GM19351 (cell line): ENCODE results near the gene EIF2S2.

Source experiments
- ATAC-seq: cut with Tn5 transposase; IDR thresholded peaks from one replicate; pipeline ENCODE4 v1.9.1; 2021; ENCODE audit warnings: mild to moderate bottlenecking, moderate library complexity; ENCODE audit not compliant: unreplicated experiment

EIF2S2 gene

GRCh38 chr20:34122274-34122980 lies 10.4 kb upstream of the EIF2S2 start:
- no peak for ATAC-seq

- no peak for ATAC-seq
Observed at GRCh38 chr20:34120213-34120612, 8.2 kb upstream of the EIF2S2 start.

- no peak for ATAC-seq
Observed at GRCh38 chr20:34115232-34115631, 3.2 kb upstream of the EIF2S2 start.

GRCh38 chr20:34114809-34115208 lies 2.8 kb upstream of the EIF2S2 start:
- ATAC-seq = no peak

DNA sequence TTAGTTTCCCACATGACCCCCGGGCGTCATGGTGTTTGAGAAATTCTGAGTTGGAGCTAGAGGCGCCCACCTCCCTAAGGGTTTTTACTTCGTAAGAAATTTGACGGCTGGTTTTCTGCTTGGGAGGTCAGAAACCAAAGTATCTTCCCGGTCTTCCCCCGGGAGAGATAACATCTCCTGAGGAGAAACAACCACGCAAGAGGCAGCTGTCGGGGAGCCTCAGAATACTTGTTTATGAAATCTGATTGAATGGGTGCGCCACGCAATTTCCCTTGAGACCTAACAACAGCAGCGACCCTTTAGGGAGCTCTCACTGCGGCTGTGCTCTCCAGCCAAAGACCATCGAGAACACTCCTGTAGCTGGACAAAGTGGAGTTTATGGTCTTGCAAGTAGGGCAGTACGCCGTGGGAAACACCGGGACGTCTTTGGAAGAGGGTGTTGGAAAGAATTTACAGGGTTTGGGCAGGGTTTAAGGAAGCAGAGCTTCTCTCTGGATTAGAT lies 608 bp upstream of the EIF2S2 start:
- ATAC-seq = no peak

DNA sequence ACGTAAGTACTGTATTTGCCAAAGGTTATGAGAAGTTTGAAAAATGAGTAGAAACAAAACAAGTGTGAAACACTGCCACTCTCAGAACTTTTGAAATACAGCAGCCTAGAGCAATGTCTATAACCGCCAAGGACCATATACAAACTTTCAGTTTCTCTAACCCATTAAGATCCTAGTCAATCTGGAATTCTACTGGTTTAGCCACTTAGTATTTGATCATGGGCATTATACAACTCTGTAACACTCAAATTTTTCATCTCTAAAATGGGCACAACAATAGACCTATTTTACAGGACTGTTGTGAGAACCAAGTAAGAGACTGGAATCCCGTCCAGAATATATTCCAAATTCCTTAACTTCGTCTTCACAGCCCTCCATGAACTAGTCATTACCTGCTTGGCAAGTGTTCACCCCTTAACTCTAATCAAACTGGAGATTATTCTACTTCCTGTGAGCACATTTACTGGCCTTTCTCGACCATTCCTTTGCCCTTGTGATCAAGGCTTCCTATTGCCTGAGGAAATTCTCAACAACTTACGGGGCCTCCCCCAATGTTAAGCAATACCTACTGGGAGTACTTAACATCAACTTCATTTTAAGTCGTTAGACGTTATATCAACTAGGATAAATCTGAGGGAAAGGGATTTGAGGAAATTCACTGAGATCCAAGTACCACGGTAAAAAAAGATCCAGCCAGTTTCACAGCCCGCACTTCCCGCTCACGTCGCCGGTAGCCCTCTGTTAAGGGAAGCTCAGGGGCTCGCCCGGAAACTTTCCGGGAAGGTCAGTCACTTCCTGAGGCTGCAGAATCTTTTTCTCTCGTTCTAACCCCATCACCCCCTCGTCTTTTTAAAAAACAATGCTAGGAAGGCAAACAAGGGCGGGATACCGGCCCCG lies 1.1 kb downstream of the EIF2S2 start:
- no peak for ATAC-seq

GRCh38 chr20:34110025-34110744 lies 1.9 kb downstream of the EIF2S2 start:
- no peak for ATAC-seq

DNA sequence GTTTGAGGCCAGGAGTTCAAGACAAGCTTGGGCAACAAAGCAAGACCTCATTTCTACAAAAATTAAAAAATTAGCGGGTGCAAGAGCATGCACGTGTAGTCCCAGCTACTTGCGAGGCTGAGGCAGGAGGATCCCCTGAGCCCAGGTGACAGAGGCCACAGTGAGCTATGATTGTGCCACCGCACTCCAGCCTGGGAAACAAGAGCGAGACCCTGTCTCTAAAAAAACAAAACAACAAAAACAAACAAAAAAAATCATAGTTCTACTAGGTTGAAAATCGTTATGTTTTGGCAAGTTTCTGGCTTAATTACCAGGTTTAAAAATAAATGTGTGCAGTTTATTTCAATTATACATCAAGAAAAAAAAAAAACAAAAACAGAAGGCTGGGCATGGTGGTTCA lies 2.6 kb downstream of the EIF2S2 start:
- ATAC-seq = no peak

GRCh38 chr20:34108616-34109174 lies 3.3 kb downstream of the EIF2S2 start:
- no peak for ATAC-seq

DNA sequence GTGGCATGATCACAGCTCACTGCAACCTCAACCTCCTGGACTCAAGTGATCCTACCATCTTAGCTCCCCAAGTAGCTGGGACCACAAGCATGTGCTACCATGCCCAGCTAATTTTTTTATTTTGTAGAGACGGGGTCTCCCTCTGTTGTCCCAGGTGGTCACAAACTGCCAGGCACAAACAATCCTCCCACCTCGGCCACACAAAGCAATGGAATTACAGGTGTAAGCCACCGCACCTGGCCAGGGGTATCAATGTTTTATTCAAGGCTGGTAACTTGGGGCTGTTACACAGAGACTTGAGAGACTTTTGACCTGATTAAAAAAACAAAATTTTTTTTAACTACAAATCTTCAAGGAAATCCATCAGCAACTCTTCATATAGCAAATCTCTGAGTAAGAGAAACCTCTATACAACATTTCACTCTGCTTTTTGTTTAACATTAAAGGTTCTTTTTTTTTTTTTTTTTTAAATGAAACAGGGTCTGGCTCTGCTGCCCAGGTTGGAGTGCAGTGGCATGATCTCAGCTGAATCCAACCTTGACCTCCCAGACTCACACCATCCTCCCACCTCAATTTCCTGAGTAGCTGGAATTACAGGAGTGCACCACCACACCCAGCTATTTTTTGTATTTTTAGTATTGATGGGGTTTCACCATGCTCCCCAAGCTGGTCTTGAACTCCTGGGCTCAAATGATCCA lies 5.9 kb downstream of the EIF2S2 start:
- no peak for ATAC-seq

GRCh38 chr20:34104059-34104458 lies 8.0 kb downstream of the EIF2S2 start:
- ATAC-seq = no peak

DNA sequence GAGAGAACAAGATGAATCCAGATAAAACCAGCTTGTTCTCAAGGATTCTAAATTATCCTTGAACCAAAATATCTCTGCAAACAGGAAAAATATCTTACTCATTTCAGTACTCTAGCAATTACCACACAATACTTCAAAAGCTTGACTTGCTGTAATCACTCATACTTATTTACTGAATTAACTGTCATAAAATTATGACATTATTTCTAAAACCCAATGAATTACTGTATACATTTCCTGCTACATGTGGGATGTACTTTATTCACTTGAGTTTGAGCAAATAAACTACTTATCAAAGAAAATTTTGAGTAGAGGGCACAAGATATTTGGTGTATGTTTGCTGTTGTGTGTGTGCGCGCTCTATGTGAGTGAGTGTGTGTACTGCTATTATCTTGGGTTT lies 9.7 kb downstream of the EIF2S2 start:
- ATAC-seq = no peak

- no peak for ATAC-seq
Observed at GRCh38 chr20:34100576-34100975, 11.5 kb downstream of the EIF2S2 start.

- no peak for ATAC-seq
Observed at GRCh38 chr20:34099675-34100074, 12.4 kb downstream of the EIF2S2 start.

GRCh38 chr20:34098570-34098969 lies 13.5 kb downstream of the EIF2S2 start:
- no peak for ATAC-seq

DNA sequence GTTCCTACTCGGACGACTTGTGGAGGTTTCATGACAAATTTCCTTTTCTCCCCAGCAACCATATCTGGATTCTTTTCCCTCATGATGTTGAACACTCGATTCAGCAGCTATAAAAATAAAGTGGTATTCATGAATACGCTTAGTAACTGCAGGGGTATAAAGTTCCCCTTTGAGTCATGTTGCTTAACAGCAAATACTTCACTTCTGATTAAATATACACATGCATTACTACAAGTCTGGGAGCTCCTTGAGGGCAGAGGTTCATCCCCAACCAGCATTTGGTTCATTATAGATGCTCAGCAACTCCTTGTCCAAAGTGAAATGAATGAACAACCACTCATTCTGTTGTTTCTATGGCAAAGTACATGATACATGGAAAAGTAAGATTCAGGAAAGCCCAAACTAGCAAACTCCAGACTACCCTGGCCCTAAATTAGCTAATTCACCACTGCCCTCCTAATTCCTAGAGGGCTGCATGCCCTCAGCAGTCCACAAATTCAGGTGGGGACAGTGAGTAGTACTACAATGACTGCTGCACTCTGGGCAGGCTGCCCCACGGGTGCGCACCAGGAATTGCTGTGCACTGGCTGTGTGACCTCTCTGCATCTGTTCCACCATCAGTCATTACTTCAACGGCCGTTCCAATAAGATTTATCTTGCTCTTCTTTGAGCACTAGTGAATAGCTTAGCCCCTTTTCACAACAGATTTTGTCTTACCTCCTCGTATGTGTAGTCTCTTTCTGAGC lies 15.2 kb downstream of the EIF2S2 start:
- no peak for ATAC-seq

DNA sequence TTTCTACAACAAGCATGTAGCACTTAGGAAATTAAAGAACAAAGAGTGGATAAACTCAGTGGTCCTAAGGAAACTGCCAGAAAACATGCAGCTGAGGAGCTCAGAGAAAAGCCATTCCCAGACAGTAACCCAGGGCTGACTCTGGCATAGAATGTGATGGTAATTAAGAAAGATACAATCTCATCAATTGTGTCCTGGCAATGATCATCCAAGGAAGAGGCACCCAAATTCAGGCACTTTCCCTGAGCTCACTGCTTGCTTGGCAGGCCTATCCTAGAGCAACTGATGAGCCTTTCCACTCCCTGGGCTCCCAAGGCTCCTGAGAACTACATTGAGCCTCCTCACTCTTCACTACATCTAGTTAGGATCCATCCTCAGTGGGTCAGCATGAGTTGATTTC lies 16.2 kb downstream of the EIF2S2 start:
- ATAC-seq = no peak

DNA sequence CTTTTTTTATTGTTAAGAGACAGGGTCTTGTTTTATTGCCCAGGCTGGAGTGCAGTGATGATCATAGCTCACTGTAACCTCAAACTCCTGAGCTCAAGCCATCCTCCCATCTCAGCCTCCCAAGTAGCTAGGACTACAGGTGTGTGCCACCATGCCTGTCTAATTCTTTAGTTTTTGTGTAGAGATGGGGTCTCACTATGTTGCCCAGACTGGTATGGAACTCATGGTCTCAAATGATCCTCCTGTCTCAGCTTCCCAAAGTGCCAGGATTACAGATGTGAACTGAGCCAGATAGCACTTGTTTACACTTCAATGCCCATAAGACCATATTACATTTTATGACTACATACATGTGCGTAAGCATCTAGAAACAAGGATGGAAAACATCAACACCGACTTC lies 18.1 kb downstream of the EIF2S2 start:
- ATAC-seq = no peak

DNA sequence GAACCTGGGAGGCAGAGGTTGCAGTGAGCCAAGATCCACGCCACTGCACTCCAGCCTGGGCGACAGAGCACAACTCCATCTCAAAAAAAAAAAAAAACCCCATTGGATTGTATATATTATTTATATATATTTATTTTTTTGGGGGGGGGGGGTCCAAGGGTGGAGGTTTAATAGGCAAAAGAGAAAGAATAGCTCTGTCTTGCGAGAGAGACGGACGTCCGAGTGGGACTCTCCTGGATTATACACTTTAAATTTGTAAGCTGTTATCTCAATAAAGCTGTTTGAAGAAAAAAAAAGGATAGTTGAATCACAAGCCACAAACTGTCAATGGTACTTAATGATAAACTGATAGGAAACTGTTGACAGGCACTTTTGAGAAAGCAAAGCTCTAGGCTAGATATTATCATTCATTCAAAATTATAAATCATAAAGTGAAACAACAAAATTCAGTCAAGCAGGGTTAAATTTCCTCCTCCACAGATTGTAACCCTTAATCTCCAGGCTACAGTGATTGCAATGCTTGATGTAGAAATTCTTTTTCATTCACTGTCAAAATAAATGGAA lies 20.3 kb downstream of the EIF2S2 start:
- ATAC-seq = no peak
